ENCODE results near the gene SAMD4A.
"Not testable (repeated sequence)": the region's sequence is repeated elsewhere in the genome, so short reads cannot be mapped to it uniquely, and the experiment has no call there.

SAMD4A gene

DNA sequence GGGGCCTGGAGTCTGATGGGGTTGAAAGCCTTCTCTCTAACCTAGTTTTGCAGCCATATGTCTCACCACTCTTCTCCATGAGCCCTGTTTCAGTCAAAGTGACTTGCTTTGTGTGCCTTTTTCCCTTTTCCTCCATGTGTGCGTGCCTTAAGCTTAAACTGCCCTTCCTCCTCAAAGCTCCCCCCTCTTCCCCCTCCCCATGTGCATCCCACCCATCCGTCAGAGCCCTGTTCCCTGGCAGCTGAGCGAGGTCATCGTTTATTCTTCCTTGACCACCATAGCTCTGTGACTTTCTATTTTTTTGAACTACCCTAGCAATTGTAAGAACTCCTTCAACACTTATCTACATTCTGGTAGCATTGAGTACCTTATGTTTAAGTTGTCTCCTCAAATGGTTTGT, 24.9 kb downstream of the SAMD4A start:
- DNase-seq (ENCODE audit: low read depth in 2 of 2, low spot score in 1 of 2), result no peak

DNA sequence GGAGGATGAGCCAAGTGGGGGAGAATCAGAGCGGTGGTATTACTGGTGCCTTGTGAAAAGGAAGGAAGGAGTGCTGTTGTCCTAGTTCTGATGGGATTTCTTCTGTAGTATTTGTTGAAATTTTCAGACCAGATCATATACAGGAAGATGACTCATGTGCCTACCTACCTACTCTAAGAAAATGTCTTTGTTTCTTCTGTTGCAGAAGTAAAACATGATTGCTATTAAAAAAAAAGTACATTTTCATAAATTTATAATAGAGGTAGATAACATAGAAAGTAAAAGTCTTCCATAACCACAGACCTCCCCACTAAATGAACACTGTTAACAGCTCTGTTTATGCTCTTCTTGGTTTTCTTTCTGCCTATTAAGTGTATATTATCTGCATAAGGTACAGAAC, 26.9 kb downstream of the SAMD4A start:
- DNase-seq (ENCODE audit: low read depth in 2 of 2, low spot score in 1 of 2), result no peak

DNA sequence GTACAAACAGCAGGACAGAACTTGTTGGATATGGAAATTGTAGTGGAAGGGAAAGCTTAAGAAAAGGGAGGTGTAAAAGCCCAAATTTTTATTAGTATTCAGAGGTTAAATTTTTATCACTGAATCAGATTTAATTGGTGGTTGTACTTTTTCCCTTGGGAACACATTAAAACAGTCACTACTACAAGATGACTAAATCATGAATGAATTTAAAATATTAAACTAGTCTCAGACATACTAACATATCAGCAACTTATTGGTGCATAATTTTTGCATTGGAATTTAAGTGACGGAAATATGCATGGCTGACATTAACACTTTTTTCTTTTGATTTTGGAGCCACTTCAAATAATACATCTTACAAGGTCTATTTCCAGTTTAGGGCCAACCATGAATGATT, 27.6 kb downstream of the SAMD4A start:
- DNase-seq (ENCODE audit: low read depth in 2 of 2, low spot score in 1 of 2), result no peak

DNA sequence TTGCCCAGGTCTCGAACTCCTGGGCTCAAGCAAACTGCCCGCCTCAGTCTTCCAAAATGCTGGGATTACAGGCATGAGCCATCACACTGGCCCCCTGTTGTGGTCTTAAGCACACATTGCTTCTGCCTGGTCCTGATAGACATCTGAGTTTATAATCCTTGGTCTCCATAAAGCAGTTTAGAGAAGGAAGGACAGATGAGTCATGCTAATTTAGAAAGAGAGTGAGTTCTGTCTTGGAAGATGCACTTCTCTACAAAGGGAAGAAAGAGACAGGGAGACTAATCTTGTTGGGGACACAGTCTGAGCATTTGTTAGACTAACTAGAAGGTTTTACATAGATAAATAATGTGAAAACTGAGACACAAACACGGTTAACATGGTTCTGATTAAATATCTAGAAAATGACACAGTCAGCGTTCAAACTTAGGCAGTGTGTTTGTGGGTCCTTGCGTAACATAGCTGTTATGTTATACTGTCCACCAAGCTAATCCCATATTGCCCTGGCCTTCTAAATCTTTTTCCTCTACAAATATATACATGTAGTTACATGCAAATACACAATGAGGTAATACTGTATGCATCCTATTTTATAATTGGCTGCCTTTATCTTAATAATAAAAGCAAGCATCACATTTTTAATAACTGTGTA, 31.0 kb downstream of the SAMD4A start:
- DNase-seq (ENCODE audit: low read depth in 2 of 2, low spot score in 1 of 2), result no peak

DNA sequence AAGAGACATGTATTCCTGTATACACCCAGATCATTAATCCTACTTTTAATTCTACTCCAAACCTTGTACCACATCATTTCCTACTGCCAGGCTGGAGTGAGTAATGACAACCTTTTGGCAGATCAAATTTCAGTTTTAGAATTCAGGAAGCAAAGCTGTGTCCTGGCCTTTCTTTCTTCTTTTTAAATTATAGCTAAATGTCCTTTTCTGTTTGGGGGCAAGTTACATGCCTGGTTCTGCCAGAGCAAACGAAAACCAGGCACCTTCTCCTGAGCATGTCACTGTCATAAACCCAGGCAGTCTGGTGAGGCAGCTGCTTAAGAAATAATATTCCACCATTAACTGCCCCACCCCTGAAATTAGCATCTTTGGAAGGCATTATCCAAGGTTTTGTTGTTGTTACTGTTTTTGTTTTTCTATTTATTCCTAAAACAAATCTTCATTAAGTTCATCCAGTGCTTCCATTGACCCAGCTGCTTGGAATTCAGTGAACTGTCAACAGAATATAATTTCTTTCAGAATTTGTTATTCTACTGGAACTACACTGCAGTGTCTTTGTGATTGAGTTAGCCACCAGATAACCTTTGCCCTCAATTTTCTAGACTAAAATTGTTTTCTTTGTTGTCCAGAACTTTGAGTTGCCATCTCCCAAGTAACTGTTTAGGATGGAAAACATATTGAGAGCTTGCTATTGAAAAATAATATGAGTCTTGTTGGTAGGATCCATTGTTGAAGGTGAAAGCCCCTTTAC, 33.2 kb downstream of the SAMD4A start:
- no peak for DNase-seq (ENCODE audit: low read depth in 2 of 2, low spot score in 1 of 2)

DNA sequence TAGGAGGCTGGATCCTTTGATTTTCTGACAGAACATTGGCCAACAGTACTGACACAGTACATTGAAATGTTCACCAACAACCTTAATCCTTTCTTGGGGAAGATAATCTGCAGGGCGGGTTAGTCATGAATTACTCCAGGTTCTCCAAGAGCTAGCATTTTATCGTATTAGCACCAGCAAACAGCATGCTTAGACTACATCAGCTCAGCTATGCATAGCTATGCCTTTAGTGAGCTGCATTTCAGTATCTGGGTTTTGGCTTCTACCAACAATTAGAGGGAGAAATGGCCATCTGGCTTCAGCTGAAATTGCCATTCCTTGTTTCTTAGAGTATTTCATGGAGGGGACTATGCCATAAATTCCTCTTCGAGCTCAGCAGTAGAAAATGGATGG, 33.8 kb downstream of the SAMD4A start:
- no peak for DNase-seq (ENCODE audit: low read depth in 2 of 2, low spot score in 1 of 2)

DNA sequence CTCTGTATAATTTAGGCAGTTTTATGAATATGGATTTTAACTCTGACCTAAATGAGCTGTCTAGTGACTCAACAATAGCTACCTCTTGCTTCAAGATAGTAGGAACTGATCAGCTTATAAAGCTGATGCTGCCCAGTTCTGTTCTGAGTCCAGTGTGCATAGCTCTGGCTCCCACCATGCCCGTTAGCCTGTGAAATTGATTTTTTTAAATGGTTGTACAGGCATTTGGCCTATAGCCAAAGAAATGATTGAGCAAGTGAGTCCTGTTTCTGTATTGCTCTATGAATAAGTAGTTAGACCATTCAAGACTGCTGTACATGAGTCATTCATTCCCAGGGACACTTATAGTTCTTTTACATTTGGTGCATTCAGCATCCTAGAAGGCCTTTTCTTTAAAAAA, 36.4 kb downstream of the SAMD4A start:
- no peak for DNase-seq (ENCODE audit: low read depth in 2 of 2, low spot score in 1 of 2)

DNA sequence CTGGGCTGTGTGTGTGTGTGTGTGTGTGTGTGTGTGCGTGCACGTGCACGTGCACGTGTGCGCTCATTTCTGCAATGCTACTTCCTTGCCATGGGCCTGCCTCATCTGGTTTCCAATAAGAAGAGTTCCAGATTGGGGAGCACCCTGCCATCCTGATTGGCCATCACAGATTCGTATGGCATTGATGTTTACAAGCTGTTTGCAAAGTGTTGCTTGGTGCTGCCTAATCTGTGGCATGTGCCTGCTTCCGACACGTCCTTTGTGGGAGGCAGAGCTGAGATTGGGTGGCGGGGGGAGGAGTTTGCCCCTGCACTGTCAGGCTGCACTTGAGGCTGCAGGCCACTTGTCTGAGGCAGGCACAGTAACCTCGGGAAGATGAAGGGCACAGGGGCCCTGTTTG, 39.2 kb downstream of the SAMD4A start:
- DNase-seq (ENCODE audit: low read depth in 2 of 2, low spot score in 1 of 2), result no peak

DNA sequence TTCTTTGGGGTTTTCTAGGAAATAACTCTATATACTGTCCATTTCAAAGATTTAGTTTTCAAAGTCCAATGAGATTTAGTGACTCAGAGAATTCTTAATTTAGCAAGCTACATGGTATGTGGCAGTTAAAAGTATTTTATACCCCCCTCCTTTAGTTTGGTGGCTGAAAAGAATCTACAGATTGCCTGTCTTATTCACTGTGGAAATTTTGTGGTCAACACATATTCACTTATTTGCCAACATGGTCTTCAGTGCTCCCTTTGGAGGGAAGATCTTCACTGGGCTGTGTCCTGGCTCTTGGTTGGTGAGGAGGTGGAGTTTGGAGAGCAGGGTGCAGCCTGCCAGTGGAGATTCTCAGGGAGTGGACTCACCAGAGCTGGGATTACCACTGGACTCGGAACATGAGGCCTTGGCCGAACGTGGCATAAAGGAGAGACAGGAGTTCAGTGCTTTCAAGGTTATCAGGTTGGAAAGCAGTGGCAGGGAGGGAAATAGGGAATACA, 39.8 kb downstream of the SAMD4A start:
- no peak for DNase-seq (ENCODE audit: low read depth in 2 of 2, low spot score in 1 of 2)

DNA sequence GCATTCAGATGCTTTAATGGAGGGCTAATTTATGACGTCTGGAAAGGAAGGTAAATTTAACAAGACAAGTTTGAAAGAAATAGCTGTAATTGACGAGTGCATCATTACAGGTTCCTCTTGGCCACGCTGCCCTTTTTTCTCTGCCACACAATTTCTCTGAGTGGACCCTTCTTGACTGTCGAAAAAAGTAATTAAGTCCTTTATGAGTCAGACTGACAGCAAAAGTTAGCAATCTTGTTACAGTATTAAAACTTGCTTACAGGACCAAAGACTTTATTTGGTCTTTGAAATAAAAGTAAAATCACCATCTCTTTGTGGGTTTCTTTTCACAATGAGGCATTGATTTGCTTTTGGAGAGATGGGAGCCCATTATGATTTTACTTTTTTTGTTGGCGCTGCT, 42.6 kb downstream of the SAMD4A start:
- DNase-seq (ENCODE audit: low read depth in 2 of 2, low spot score in 1 of 2), result no peak

DNA sequence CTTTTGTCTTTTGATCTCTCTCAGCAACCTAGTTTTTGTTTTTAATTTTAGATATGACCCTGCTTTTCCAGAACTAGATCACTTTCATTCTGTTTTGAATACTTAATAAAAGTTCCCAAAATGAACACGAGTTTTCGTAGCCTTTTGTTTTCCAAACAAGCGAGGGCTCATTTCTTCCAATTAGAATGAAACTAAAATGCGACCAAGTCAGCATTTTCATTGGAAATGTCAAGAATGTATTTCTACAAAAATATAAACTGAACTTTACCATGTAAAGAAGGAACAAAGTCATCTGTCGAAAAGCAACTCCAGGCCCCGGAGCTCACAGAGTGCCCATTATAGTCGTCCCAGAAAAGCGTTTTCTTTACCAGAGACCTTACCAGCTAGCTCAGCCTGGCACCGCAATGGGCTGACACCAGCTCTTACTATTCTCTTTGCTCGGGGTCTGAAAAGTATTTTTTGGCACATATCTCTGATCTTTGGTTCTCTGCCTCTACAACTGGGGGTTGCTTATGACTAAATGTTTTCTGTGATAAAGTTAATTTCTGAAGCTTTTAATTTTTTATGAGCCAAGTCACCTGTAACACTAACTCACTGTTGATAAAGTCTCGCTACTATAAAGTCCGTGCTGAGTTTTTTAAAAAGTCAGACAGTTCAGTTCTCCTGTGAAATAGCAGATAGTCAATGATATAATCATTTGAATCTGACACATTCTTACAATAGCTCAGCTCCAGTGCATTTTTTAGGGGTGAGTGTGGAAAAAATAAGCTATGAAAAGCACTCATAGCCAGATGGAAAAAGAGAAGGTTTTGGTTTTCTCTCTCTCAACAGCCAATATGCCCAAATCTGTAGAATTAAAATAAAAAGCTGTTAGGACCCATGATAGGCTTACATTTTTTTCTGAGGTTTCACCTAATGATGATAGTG, 43.4 kb downstream of the SAMD4A start:
- DNase-seq (ENCODE audit: low read depth in 2 of 2, low spot score in 1 of 2), result no peak

DNA sequence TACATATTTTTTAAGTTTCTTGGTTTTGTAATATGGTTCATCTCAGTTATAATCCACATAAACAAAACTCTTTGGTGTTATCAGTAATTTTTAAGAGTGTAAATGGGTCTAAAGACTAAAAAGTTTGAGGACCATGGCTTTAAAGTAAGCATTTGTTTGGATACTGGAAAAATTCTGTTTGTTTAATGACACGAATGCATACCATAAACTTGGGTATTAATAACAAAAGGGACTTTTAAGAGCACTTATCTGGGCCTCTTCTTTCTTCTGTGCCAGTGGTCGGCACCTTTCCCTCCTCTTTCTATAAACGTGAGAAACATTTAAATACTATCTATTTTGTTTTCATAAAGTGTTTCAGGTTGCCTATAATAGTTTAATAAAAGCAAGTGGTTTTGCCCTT, 47.4 kb downstream of the SAMD4A start:
- DNase-seq (ENCODE audit: low read depth in 2 of 2, low spot score in 1 of 2), result no peak

DNA sequence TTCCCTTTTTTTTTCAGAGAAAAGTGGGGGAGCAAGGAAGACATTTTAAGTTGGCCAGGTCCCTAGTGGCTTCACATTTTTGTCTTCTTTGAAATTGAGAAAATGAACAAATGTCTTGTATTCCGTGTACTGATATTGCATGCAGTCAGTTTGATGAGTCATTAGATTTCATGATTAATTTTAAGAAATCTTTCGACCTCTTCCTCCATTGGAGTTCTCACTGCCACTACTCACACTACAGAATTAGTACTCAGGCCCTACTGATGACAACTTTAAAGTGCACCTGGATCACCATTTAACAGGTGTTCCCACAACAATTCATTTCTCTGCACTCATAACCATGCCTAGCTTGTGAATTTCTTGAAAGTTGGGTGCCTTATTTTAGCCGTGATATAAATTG, 50.5 kb downstream of the SAMD4A start:
- DNase-seq (ENCODE audit: low read depth in 2 of 2, low spot score in 1 of 2), result no peak

DNA sequence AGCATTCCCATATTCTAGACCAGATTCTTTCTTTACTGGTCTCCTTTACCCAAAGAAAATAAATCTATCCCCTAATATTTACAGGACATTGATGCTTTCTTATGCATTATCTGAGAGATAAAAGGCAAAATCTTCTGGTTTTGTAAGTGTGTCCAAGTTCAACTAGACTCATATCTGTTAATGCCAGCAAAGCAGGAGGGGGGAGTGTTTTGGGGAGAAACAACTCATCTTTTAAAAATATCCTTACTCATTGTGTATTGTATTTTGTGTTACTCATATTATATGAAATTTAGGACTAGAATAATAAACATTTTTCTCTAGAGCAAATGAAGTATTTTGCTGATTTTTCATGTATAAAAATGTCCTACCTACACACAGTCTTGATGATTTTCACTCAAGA, 54.8 kb downstream of the SAMD4A start:
- no peak for DNase-seq (ENCODE audit: low read depth in 2 of 2, low spot score in 1 of 2)

DNA sequence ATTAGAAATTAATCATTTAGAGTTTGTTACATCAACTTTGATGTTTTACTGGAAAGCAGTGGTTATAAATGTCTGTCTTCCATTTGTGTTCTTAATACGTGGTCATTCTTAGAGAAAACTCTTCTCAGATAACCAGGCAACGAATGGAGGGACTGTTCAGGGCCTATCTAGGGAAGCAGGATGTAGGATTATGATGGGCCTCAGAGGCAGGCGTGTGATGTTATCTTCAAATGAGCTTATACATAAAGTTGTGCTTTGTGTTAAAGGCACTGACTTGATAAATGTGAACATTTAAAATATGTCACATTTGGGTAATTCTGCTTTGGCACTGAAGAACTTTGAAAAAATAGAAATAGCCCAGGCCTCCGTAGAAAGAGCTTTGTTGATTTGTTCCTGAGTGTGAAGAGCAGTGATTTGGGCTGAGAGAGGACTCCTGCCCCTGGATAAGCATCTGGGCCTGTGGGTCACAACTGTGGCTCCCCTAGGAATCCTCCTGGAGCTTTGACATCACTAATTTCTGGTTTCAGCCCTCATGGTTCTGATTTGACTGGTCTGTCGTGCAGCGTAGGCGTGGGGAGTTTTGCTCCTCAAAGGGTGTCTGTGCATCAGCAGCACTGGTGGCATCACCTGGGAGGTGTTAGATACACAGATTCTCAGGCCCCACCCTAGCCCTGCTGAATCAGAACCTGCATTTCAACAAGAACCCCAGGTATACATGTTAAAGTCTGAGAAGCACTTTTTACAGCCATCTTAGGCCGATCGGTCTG, 55.4 kb downstream of the SAMD4A start:
- DNase-seq (ENCODE audit: low read depth in 2 of 2, low spot score in 1 of 2), result no peak

DNA sequence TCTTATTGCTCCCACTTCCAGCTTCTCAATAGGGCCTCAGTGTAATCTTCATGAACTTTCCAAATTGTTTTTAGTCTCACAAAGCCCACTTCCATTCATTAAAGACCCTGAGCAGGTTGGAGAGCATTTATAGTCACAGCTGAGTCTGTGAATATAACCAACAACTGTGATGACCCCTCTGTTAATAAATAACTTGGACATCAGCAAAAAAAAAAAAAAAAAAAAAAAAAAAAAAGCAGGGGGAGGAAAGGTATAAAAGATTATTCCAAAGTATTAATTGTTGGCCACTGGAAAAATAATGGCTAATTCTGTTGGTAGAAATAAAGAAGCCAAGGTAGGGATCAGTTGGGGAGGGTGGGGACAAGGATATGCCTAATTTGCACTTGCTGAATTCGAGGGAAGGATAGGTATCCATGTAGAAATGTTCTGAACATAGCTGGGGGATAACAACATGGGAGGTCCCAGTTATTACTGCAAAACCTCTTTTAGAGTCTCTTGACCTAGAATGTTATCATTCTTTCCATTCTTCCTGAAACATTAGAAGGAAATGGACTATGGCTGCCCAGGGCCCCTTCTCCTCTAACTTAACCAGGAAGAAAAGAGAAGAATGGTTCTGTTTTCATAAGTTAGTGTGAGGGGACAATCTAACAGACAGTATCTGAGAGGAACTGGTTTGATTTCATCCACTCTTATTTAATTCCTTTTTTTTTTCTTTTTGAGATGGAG, 56.5 kb downstream of the SAMD4A start:
- no peak for DNase-seq (ENCODE audit: low read depth in 2 of 2, low spot score in 1 of 2)

DNA sequence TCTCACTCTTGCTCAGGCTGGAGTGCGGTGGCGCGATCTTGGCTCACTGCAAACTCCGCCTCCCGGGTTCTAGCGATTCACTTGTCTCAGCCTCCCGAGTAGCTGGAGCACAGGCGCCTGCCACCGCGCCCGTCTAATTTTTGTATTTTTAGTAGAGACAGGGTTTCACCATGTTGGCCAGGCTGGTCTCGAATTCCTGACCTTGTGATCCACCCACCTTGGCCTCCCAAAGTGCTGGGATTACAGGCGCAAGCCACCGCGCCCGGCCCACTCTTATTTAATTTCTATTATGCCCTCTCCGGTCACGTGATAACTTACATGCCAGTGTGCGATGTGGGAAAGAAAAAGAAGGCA, 57.1 kb downstream of the SAMD4A start:
- not testable (repeated sequence) for DNase-seq (ENCODE audit: low read depth in 2 of 2, low spot score in 1 of 2)

DNA sequence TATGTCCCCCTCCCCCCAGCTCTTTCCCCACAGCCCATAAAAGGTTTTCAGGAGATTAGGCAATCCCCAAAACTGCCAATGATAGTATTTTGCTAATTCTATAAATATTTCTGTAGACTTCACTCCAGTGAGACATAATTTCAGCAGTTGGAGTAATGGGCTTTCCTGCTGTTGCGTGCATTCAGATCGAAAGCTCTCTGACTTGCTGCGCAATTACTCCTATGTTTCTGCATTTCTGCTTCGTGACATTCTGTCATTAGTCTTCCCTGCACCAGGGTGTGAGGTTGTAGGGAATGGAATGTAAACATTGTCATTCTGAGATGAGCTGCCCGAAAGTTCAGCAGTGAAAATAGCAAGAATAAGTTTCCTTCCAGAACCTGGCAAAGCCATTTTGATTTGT, 58.2 kb downstream of the SAMD4A start:
- DNase-seq (ENCODE audit: low read depth in 2 of 2, low spot score in 1 of 2), result no peak

DNA sequence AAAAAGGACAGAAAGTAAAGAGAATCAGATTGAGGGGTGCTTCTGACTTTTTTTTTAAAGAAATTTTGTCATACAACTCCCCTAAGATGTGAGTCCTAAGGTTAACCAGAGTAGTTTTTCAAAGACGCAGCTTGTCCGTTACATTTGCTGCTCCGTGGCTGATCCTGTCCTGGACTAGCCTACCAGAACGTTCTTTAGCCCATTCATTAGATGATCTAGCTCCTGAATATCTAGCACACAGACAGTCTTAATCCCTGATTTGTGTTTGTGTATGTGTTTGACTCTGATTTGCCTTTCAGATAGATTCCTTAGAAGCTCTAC, 60.3 kb downstream of the SAMD4A start:
- DNase-seq (ENCODE audit: low read depth in 2 of 2, low spot score in 1 of 2), result no peak

DNA sequence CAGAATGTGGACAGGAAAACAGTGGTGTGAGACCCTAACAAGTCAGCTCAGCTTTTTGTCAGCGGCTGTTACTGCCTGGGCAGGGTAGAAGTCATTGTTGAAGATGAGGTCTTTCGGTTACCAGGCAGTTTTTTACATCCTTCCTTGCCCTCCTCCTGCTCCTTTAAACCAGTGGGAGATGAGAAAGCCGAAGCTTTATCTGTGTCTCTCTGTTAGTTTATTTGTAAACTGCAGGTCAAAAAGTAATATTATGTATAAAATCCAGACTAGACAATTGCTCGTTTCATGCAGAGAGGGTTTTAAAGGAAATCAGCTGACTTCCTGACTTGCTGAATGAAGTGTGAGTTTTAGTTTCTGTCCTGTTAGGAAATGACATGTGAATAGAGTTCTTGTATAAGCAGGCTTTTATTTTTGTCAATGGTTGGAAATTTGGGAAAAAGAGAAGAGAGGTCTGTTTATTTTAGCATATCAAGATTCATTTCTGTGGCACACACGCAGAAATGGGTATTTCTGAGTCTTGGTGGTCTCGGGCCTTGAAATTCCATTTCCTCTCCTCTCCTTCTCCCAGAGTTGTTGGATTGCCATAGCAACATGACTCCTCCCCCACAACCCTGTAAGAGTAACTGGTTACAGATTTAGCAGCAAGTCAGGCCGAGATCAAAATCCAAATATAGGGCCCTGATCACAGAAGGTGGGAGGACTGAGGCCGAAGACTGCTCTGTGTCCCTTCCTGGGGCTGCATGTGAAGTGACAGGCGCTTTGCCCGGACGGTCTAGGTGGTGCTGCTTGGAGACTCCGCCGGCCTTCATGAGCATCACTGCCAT, 60.8 kb downstream of the SAMD4A start:
- no peak for DNase-seq (ENCODE audit: low read depth in 2 of 2, low spot score in 1 of 2)

Data from stimulated activated CD8-positive, alpha-beta memory T cell treated with anti-CD3 and anti-CD28 coated beads, Interleukin-4, amount 100 ng/mL, for 1 hour (primary cell).